ENCODE data around the gene BCAS3. TPM values are rescaled to one million over a fixed set of nuclear protein-coding genes. Genes with fewer than 3 reads are reported as not detected.
"Not testable (repeated sequence)": the region's sequence is repeated elsewhere in the genome, so short reads cannot be mapped to it uniquely, and the experiment has no call there.

BCAS3 gene
- total RNA-seq, 1 donor from 2014 or later, result 22.6 TPM

DNA sequence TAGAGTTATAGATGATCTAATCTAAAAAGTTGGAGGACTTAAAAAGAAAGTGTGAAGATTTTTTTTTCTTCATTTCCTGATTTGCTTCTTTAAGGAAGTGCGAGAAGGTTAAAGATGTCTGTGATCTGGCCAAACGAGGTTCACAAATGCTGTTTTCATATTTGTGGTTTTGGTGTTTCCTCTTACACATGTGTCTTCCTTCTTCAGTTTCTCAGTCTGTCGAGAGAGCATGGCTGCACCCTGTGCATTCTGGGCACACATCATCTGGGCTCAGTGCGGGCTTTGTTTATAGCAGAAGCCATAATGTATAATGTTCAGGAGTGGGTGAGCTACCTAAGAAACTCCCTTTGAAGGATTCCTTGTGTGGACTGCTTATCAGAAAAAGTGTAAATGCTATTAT lies 461.6 kb downstream of the BCAS3 start:
- no peak for DNase-seq (ENCODE audit: low spot score)
- Mint-ChIP-seq H3K27ac (ENCODE audit: unreplicated experiment) (no peak overlapping the region), H3K4me3 (ENCODE audit: unreplicated experiment) (no peak overlapping the region), H3K4me1 (ENCODE audit: low read depth) (peaks cover 33% of the 10 kb centered on the region), H3K9me3 (ENCODE audit: low read depth) (no peaks in the 10 kb centered on the region), H3K27me3 (ENCODE audit: low read depth) (no peaks in the 10 kb centered on the region), H3K36me3 (ENCODE audit: low read depth) (peaks cover 4% of the 10 kb centered on the region)
- TF ChIP-seq, protein P1, sequence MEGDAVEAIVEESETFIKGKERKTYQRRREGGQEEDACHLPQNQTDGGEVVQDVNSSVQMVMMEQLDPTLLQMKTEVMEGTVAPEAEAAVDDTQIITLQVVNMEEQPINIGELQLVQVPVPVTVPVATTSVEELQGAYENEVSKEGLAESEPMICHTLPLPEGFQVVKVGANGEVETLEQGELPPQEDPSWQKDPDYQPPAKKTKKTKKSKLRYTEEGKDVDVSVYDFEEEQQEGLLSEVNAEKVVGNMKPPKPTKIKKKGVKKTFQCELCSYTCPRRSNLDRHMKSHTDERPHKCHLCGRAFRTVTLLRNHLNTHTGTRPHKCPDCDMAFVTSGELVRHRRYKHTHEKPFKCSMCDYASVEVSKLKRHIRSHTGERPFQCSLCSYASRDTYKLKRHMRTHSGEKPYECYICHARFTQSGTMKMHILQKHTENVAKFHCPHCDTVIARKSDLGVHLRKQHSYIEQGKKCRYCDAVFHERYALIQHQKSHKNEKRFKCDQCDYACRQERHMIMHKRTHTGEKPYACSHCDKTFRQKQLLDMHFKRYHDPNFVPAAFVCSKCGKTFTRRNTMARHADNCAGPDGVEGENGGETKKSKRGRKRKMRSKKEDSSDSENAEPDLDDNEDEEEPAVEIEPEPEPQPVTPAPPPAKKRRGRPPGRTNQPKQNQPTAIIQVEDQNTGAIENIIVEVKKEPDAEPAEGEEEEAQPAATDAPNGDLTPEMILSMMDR (IDR thresholded peaks at IDR 0.05), result no peak

DNA sequence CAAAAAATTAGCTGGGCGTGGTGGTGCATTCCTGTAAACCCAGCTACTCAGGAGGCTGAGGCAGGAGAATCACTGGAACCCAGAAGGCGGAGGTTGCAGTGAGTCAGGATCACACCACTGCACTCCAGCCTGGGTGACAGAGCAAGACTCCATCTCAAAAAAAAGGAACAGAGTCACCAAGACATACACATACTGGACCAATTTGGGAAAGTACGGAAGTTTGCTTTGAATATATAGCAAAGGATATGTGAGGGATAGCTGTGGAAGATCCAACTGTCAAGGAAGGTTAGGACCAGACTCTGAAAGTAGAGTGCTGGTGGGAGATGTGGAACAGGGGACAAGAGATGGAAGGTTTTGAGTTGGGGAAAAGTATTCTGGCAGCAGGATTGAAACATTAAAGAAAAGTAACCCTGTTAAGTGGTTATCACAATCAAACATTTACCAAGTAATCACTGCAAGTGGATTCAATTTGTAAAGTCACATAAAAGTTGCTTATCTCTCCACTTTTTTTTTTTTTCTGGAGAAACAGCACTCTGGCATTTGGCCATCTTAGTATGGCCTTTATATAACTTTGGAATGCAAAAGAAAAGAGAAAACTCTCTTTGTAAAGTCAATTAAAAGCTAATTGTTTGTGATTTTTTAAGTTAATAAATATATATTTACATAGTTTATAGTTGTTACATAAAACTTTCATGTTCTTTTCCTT lies 462.6 kb downstream of the BCAS3 start:
- no peak for DNase-seq (ENCODE audit: low spot score)
- peaks cover 4% of the 10 kb centered on the region for H3K36me3 Mint-ChIP-seq (ENCODE audit: low read depth)
- peaks cover 41% of the 10 kb centered on the region for H3K4me1 Mint-ChIP-seq (ENCODE audit: low read depth)
- H3K27me3 Mint-ChIP-seq (ENCODE audit: low read depth), result no peaks in the 10 kb centered on the region
- H3K9me3 Mint-ChIP-seq (ENCODE audit: low read depth), result no peaks in the 10 kb centered on the region
- H3K27ac Mint-ChIP-seq (ENCODE audit: unreplicated experiment), result no peak overlapping the region
- no peak overlapping the region for H3K4me3 Mint-ChIP-seq (ENCODE audit: unreplicated experiment)
- TF ChIP-seq, protein P1 (IDR thresholded peaks at IDR 0.05), result no peak

DNA sequence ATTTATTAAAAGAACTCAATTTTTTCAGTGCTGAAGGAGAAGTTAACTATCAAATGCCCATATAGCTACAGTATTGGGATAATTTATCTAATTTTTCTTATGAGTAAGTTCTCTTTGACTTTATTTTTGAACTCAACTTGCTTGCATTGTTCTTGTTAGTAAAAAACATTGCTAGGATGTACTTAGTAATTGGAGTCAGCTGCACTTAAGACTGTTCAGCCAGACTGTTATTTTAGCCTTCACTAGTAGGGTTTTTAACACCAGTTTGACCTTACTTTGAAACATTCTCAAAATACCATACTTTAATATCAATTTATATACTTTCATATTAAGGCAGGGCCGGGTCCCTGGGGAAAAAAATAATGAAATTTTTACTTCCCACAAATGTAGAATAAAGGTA lies 465.4 kb downstream of the BCAS3 start:
- Mint-ChIP-seq H3K4me1 (ENCODE audit: low read depth) (peaks cover 47% of the 10 kb centered on the region), H3K4me3 (ENCODE audit: unreplicated experiment) (no peak overlapping the region), H3K27me3 (ENCODE audit: low read depth) (no peaks in the 10 kb centered on the region), H3K27ac (ENCODE audit: unreplicated experiment) (no peak overlapping the region), H3K36me3 (ENCODE audit: low read depth) (no peaks in the 10 kb centered on the region), H3K9me3 (ENCODE audit: low read depth) (no peaks in the 10 kb centered on the region)
- no peak for DNase-seq (ENCODE audit: low spot score)
- TF ChIP-seq, protein P1 (IDR thresholded peaks at IDR 0.05), result no peak

DNA sequence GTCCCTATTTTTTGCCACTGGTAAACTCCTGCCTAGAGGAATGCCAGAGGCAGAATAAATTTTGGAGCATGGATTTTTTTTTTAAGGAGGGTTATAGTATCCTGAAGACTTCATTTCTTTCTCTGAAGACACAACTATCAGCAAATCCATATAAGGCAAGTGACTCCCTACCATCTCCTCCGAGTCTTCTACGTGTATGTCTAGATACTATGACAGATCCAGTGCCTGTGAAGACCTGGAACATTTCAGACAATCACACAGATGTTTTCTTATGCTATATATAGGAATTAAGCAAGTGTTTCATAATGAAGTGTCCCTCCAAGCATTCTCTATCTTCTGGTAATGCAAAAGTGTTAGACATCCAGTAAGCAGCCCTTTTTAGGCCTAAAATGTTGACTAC lies 466.5 kb downstream of the BCAS3 start:
- Mint-ChIP-seq H3K4me1 (ENCODE audit: low read depth) (peaks cover 38% of the 10 kb centered on the region), H3K9me3 (ENCODE audit: low read depth) (no peaks in the 10 kb centered on the region), H3K36me3 (ENCODE audit: low read depth) (no peaks in the 10 kb centered on the region), H3K4me3 (ENCODE audit: unreplicated experiment) (no peak overlapping the region), H3K27me3 (ENCODE audit: low read depth) (no peaks in the 10 kb centered on the region), H3K27ac (ENCODE audit: unreplicated experiment) (peak overlapping the region; percentile 34)
- TF ChIP-seq, protein P1 (IDR thresholded peaks at IDR 0.05), result no peak
- DNase-seq (ENCODE audit: low spot score), result no peak

DNA sequence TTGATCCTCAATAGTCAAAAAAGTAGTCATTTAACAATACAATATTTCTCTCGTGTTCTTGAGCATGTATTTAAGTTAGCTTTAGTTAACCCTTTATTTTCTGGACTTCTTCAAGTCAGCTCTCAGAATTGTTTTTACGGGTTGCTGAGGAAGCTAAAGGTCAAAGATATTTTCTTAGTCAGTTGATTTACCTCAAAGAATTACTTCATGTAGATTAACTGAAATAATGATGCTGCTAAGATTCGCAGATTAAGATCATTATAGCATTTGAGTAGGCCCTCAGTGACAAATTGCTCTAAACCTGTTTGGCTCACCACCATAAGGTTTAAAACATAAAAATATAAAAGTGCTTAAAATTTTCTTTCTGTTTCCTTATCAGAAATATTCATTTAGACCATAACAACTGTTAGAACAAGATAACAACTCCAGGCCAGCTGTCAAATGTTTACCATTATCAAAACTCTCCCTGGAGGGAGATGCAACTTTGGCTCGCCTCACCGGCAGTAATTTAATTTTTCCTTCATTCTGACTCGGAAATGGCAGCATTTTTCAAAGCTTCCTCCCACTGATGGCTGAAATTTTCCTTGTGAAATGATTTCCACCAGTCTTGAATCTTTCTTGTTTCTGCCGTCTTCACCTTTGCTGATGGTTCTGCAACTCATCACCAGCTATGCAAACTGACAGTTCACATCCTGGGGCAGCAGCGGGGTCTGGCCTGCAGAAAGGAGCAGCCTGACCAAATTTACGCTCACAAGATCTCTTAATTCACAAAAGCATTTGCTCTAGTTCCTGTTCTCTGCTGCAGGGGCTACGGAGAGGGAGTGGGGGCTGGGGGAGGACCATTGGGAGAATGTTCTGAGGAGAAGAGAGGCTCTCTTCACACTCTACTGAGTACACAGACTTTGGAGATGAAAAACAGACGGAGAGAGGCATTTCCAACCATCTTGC lies 467.2 kb downstream of the BCAS3 start:
- TF ChIP-seq, protein P1 (IDR thresholded peaks at IDR 0.05), result no peak
- DNase-seq (ENCODE audit: low spot score), result no peak
- H3K36me3 Mint-ChIP-seq (ENCODE audit: low read depth), result no peaks in the 10 kb centered on the region
- H3K27ac Mint-ChIP-seq (ENCODE audit: unreplicated experiment), result no peak overlapping the region
- H3K4me3 Mint-ChIP-seq (ENCODE audit: unreplicated experiment), result no peak overlapping the region
- peaks cover 31% of the 10 kb centered on the region for H3K4me1 Mint-ChIP-seq (ENCODE audit: low read depth)
- no peaks in the 10 kb centered on the region for H3K9me3 Mint-ChIP-seq (ENCODE audit: low read depth)
- H3K27me3 Mint-ChIP-seq (ENCODE audit: low read depth), result no peaks in the 10 kb centered on the region

DNA sequence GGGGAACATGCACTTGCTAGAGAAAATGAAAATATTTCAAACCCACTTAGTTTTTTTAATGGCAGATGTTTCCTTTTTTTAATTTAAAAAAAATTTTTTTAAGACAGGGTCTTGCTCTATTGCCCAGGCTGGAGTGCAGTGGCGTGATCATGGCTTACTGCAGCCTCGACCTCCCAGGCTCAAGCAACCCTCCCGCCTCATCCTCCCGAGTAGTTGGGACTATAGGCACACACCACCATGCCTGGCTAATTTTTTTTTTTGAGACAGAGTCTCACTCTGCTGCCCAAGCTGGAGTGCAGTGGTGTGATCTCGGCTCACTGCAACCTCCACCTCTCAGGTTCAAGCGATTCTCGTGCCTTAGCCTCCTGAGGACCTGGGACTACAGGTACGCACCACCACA lies 469.2 kb downstream of the BCAS3 start:
- H3K9me3 Mint-ChIP-seq (ENCODE audit: low read depth); H3K4me3 Mint-ChIP-seq (ENCODE audit: unreplicated experiment): not testable (repeated sequence)

More for the DNA sequence above, 469.2 kb downstream of the BCAS3 start:
- not testable (repeated sequence) for H3K36me3 Mint-ChIP-seq (ENCODE audit: low read depth); H3K27ac Mint-ChIP-seq (ENCODE audit: unreplicated experiment); H3K27me3 Mint-ChIP-seq (ENCODE audit: low read depth); DNase-seq (ENCODE audit: low spot score)
- peaks cover 29% of the 10 kb centered on the region for H3K4me1 Mint-ChIP-seq (ENCODE audit: low read depth)
